Right lobe of liver (tissue), 6 donors: ENCODE results near the gene ASB18. TPM values are rescaled to one million over a fixed set of nuclear protein-coding genes. Genes with fewer than 3 reads are reported as not detected.
A peak's percentile ranks its signal among the peaks of the same experiment; 100 is the strongest.

Experiments used
- ATAC-seq, 4 donors: fragments of 200-7000 bp; cut with Tn5 transposase; one replicate each; pipeline ENCODE4 v1.9.1; 2020; ENCODE audit warnings: mild to moderate bottlenecking in 4 of 4, moderate library complexity in 4 of 4
- DNase-seq, 3 donors: peaks; one replicate each; pipeline ENCODE4 v3.0.0-alpha.2; 2020
- H3K27ac ChIP-seq, 3 donors: fragments of 200-600 bp; one replicate each; pipeline ENCODE4 v1.8.0; 2022
- H3K27me3 ChIP-seq, 2 donors: fragments of 200-600 bp; one replicate each; pipeline ENCODE4 v1.8.0; 2022
- H3K36me3 ChIP-seq, 4 donors: fragments of 200-600 bp; sonication (generic) in 1 of 4; one replicate each; pipeline versions ENCODE4 v1.5.1 to v1.8.0; 2017 to 2022; ENCODE audit warnings: control low read depth in 1 of 4
- H3K4me1 ChIP-seq, 4 donors: fragments of 200-600 bp; sonication (generic) in 1 of 4; one replicate each; pipeline versions ENCODE4 v1.5.1 to v1.8.0; 2017 to 2022; ENCODE audit warnings: control low read depth in 1 of 4
- H3K4me3 ChIP-seq, 3 donors: fragments of 200-600 bp; one replicate each; pipeline ENCODE4 v1.8.0; 2022
- H3K9me3 ChIP-seq, 4 donors: fragments of 200-600 bp; sonication (generic) in 1 of 4; one replicate each; pipeline versions ENCODE4 v1.5.1 to v1.8.0; 2017 to 2022; ENCODE audit warnings: control low read depth in 1 of 4
- CTCF ChIP-seq, 4 donors: fragments of 200-600 bp in 3 of 4; fragments of 450-650 bp in 1 of 4; IDR thresholded peaks; one replicate each; pipeline versions ENCODE4 v1.5.1 to v1.8.0; 2016 to 2022; ENCODE audit warnings: antibody characterized with exemption in 4 of 4, mild to moderate bottlenecking in 2 of 4
- POLR2A ChIP-seq: fragments of 450-650 bp; IDR thresholded peaks from one replicate; pipeline ENCODE4 v1.6.1; 2017; ENCODE audit warnings: antibody characterized with exemption, mild to moderate bottlenecking
- WGBS: methylation state at CpG from one replicate; pipeline ENCODE4 v1.1.6; 2018; ENCODE audit warnings: low coverage, low lambda C conversion rate; ENCODE audit not compliant: insufficient coverage; ENCODE audit errors: missing lambda C conversion rate; 5-methylcytosine and 5-hydroxymethylcytosine counted together
- intact Hi-C, 2 donors: fragments of 100-400 bp; cut with DNase I; formaldehyde crosslinking; loops; one replicate each; pipeline versions ENCODE4 v1.11.2 to v1.14.1; 2022
- long read RNA-seq: library from polyadenylated mRNA; unstranded; transcript quantifications from one replicate; pipeline ENCODE4 v2.0.0, GENCODE V29; 2019
- total RNA-seq, 6 experiments: library from RNA; depleted of rRNA in 2 of 6; stranded (reverse); fragments of >200 nt in 2 of 6; fragmentation: NEBNext Ultra II Directional in 3 of 6; extraction: Animal tissue kit (Norgen Biotek cat#: 25700) in 3 of 6; gene quantifications; one replicate each; pipeline versions ENCODE4 v1.1.0 to v1.2.4, GENCODE V29; 2016 to 2023
- donor health status: DM: no; HTN: yes; CAD: no.
- donor health status: DM: no; HTN: no; CAD: no.
- donor health status: DM: no; HTN: no; CAD: no.
- donor health status: DM: no; HTN: yes; CAD: no.
- donor health status: DM: no; HTN: yes; CAD: no.

Gene ASB18
- not detected for total RNA-seq
- long read RNA-seq, result 0 reads

- Histone ChIP-seq H3K4me1 (no peaks in the 10 kb centered on the region), H3K27me3 (no peaks in the 10 kb centered on the region), H3K4me3 (no peak within 1 kb of the TSS), H3K9me3 (no peaks in the 10 kb centered on the region), H3K27ac (no peak within 1 kb of the TSS), H3K36me3 (no peaks in the 10 kb centered on the region)
- TF ChIP-seq POLR2A, result no peak
- no peak for TF ChIP-seq CTCF (IDR thresholded peaks at IDR 0.05)
- ATAC-seq, result no peak
- no peak for DNase-seq
- 37% methylated on average over 7 of the region's 8 CpGs for WGBS
- intact Hi-C loops, result no loop called here
These were observed at the start of gene ASB18 for GRCh38 chr2:236264256-236264655. Gene ASB18, minus strand, starts transcription at chr2:236264406. Its CDS starts 61 bp downstream, at chr2:236264345.

DNA sequence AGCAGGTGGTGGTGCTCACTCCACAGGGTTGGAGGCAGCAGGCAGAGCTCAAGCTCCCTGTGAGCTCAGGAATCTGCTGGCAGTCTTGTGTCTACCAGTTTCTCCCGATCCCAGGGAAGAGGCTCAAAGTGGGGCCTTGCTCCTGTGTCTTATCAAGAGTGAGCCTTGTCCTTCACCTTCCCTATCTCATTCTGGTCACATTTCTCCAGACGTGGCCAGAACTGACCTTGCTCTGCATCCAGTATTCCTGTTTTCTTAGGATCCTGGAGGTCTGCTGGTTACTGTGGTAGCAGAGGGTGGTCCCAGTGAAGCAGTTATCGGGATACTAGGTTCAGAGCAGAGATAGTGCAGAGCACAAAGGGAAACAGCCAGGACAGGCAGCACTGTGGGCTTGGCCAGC lies 47.1 kb upstream of the ASB18 start:
- Histone ChIP-seq H3K27ac (no peak overlapping the region), H3K27me3 (no peaks in the 10 kb centered on the region), H3K4me3 (no peak overlapping the region), H3K36me3 (no peaks in the 10 kb centered on the region), H3K9me3 (no peaks in the 10 kb centered on the region), H3K4me1 (no peaks in the 10 kb centered on the region)
- DNase-seq (no peak), ATAC-seq (no peak)
- intact Hi-C loops, result no loop called here
- no peak for TF ChIP-seq CTCF (IDR thresholded peaks at IDR 0.05)
- TF ChIP-seq POLR2A, result no peak
- WGBS, result 75% methylated on average over 2 of the region's 3 CpGs

- Histone ChIP-seq H3K4me1 (no peaks in the 10 kb centered on the region), H3K4me3 (no peak overlapping the region), H3K27me3 (no peaks in the 10 kb centered on the region), H3K36me3 (no peaks in the 10 kb centered on the region), H3K27ac (no peak overlapping the region), H3K9me3 (no peaks in the 10 kb centered on the region)
- TF ChIP-seq POLR2A (no peak), CTCF (IDR thresholded peaks at IDR 0.05) (peak; percentile 24 to 50 (median 38))
- 31% methylated on average over 8 of the region's 9 CpGs for WGBS
- intact Hi-C loops, result no loop called here
- ATAC-seq, result peak in 3 of 4 donors; percentile 29 to 38 (median 37)
- DNase-seq, result no peak
These were observed 45.4 kb upstream of the ASB18 start for GRCh38 chr2:236309669-236310029.

DNA sequence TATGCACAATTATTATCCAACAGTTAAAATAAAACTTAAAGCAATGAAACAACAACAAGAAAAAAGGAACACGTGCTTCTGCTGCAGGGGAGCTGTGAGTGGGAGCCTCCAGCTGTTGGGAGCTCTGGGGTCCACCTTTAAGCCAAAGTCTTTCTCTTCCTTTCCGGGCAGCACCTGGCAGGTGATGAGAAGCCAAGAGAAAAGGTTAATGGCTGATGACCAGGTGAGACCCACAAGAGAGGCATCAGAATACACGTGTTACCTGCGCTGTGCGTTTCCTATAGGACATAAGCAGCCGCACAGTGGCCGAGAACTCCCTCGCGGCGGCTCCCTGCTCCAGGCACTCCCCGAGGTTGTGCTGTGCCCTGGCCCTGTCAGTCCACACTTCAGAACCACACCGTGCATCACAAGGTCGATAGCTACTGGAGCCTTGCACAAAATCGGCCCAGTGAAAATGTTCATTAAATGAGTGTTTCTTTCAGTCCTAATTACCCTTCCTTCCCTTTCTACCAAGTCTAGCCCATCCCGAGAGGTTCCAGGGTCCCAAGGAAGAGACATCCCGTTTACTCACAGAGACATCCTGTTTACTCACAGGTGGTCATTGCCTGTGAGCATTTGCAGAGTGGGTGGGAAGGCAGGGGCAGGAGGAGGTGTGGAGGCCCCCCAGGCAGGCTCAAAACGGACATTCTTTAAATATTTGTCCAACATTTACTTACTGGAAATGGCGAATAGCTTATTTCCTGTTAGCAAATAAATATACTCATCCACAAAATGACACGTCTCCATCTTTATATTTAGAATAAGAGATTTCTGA lies 44.9 kb upstream of the ASB18 start:
- WGBS, result 21% methylated on average over 6 of the region's 19 CpGs
- no peak for TF ChIP-seq POLR2A
- Histone ChIP-seq H3K27ac (no peak overlapping the region), H3K36me3 (no peaks in the 10 kb centered on the region), H3K4me1 (no peaks in the 10 kb centered on the region), H3K4me3 (no peak overlapping the region), H3K27me3 (no peaks in the 10 kb centered on the region), H3K9me3 (no peaks in the 10 kb centered on the region)
- DNase-seq (no peak), ATAC-seq (peak in 1 of 4 donors; percentile 28)
- intact Hi-C loops, result no loop called here

DNA sequence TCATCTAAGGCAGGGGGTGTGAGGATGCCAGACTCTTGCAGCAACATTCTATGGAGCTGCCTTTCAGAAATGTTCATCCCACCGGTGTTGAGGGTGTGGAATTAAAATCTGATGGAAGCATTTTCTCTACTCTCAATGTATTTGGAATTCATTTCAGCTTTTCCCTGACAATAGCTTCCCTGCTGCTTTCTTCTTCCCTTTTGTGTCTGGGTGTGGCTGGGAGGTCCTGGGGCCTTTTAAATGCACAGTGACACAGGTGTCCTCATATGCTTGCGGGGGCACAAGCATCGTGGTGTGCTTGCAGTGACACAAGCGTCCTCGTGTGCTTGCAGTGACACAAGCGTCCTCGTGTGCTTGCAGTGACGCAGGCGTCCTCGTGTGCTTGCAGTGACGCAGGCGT lies 43.4 kb upstream of the ASB18 start:
- DNase-seq, result no peak

More for the DNA sequence above, 43.4 kb upstream of the ASB18 start:
- TF ChIP-seq CTCF (IDR thresholded peaks at IDR 0.05), result no peak
- no peak for TF ChIP-seq POLR2A
- H3K27me3 ChIP-seq, result no peaks in the 10 kb centered on the region
- H3K9me3 ChIP-seq, result no peaks in the 10 kb centered on the region
- intact Hi-C loops, result no loop called here
- WGBS, result 69% methylated on average over 12 of the region's 12 CpGs
- no peaks in the 10 kb centered on the region for H3K36me3 ChIP-seq
- no peak overlapping the region for H3K27ac ChIP-seq
- no peak overlapping the region for H3K4me3 ChIP-seq
- no peaks in the 10 kb centered on the region for H3K4me1 ChIP-seq
- no peak for ATAC-seq
